K562 (cell line): ENCODE data around the gene TPRX2. TPM values are rescaled to one million over a fixed set of nuclear protein-coding genes. Genes with fewer than 3 reads are reported as not detected.

ENCODE experiments used
- ATAC-seq: fragments of 200-7000 bp; cut with Tn5 transposase; 3 replicates; pipeline ENCODE4 v1.9.1; 2020; ENCODE audit warnings: moderate library complexity
- BruUV-seq: library from RNA; stranded (reverse); fragments of 400-500 nt; replicated peaks from 2 replicates; lab custom pipeline; 2021; lab: Mats Ljungman, UMichigan
- CTCF ChIA-PET: fragments of 300-600 bp; formaldehyde crosslinking; extraction: SDS; loops from one replicate; lab custom pipeline; 2021; ENCODE audit warnings: low intra/inter-chr PET ratio; lab: Yijun Ruan, JAX
- POLR2A ChIA-PET: fragments of 300-600, 350-650 bp; sonication (Branson Sonifier 250); formaldehyde crosslinking; extraction: SDS; loops from one replicate; lab custom pipeline; 2021; ENCODE audit warnings: antibody characterized with exemption, inconsistent platforms; lab: Yijun Ruan, JAX
- DNase-seq, 4 experiments: peaks; one replicate each; pipeline versions ENCODE4 v3.0.0 to v3.0.0-alpha.2; 2011 to 2018; ENCODE audit warnings: low spot score in 3 of 4, mixed read lengths in 3 of 4; ENCODE audit errors: extremely low read depth in 1 of 4
- FAIRE-seq: peaks from 2 replicates; lab custom pipeline; 2011; peaks lifted over from hg19 to GRCh38; lab: Jason Lieb, UNC
- H2AFZ ChIP-seq: 2 replicates; pipeline ENCODE4 v1.6.0; 2011; ENCODE audit warnings: low read depth, low read length, control low read depth, inconsistent platforms
- H3K27ac ChIP-seq: fragments of 200-600 bp; 3 replicates; pipeline ENCODE4 v1.8.0; 2011; ENCODE audit warnings: low read depth, mild to moderate bottlenecking, control low read depth, inconsistent platforms, low read length, moderate library complexity, mixed read lengths; ENCODE audit errors: extremely low read depth
- H3K27me3 ChIP-seq, 2 experiments: fragments of 300-600 bp in 1 of 2; 2 replicates in 1 of 2; 3 replicates in 1 of 2; pipeline versions ENCODE4 v1.6.0 to v1.8.0; 2011; ENCODE audit warnings: inconsistent platforms in 2 of 2, low read length in 2 of 2, mild to moderate bottlenecking in 1 of 2, mixed read lengths in 1 of 2, moderate library complexity in 1 of 2; ENCODE audit not compliant: control insufficient read depth in 2 of 2, insufficient read depth in 2 of 2
- H3K36me3 ChIP-seq: fragments of 300-600 bp; 3 replicates; pipeline ENCODE4 v1.8.0; 2011; ENCODE audit warnings: mild to moderate bottlenecking, low read length, inconsistent platforms; ENCODE audit not compliant: control insufficient read depth, insufficient read depth
- H3K4me1 ChIP-seq, 2 experiments: fragments of 200-600 bp in 1 of 2; replicated peaks in 1 of 2; 2 replicates in 1 of 2; 3 replicates in 1 of 2; pipeline versions ENCODE4 v1.5.1 to v1.8.0; 2011; ENCODE audit warnings: inconsistent platforms in 2 of 2, low read length in 2 of 2, mild to moderate bottlenecking in 1 of 2, mixed read lengths in 1 of 2, moderate library complexity in 1 of 2; ENCODE audit not compliant: control insufficient read depth in 2 of 2, insufficient read depth in 2 of 2
- H3K4me2 ChIP-seq: 2 replicates; pipeline ENCODE4 v1.6.1; 2011; ENCODE audit warnings: low read length, control low read depth, inconsistent platforms, mixed read lengths; ENCODE audit not compliant: insufficient read depth
- H3K4me3 ChIP-seq: fragments of 200-600 bp; sonication (generic), shearing (Covaris generic); 2 replicates; pipeline ENCODE4 v1.5.1; 2016; ENCODE audit warnings: control low read depth, inconsistent platforms
- H3K79me2 ChIP-seq: fragments of 200-600 bp; 3 replicates; pipeline ENCODE4 v1.8.0; 2011; ENCODE audit warnings: low read length, inconsistent platforms; ENCODE audit not compliant: control insufficient read depth, insufficient read depth
- H3K9ac ChIP-seq, 2 experiments: 2 replicates each; pipeline versions ENCODE4 v1.6.0 to v1.6.1; 2011; ENCODE audit warnings: low read depth in 2 of 2, low read length in 2 of 2, control low read depth in 1 of 2, inconsistent platforms in 1 of 2, mild to moderate bottlenecking in 1 of 2, mixed read lengths in 1 of 2; ENCODE audit not compliant: insufficient read depth in 1 of 2
- H3K9me1 ChIP-seq: one replicate; pipeline ENCODE4 v1.6.0; 2011; ENCODE audit warnings: inconsistent platforms, mild to moderate bottlenecking, low read length, moderate library complexity; ENCODE audit not compliant: control insufficient read depth, insufficient read depth
- H3K9me3 ChIP-seq: replicated peaks from 2 replicates; pipeline ENCODE4 v1.5.1; 2011; ENCODE audit warnings: low read depth, low read length, inconsistent platforms; ENCODE audit not compliant: control insufficient read depth, insufficient read depth
- H4K20me1 ChIP-seq: replicated peaks from 2 replicates; pipeline ENCODE4 v1.6.1; 2011; ENCODE audit warnings: low read length, inconsistent platforms, mixed read lengths; ENCODE audit not compliant: control insufficient read depth, insufficient read depth
- EHMT2 ChIP-seq: fragments of 450-650 bp; IDR thresholded peaks from 2 replicates; pipeline ENCODE4 v1.6.1; 2018; ENCODE audit warnings: antibody characterized with exemption
- FOXK2 ChIP-seq, 2 experiments: fragments of 450-650 bp; IDR thresholded peaks in 1 of 2; conservative IDR thresholded peaks in 1 of 2; 2 replicates each; pipeline ENCODE4 v1.6.1; 2016; ENCODE audit warnings: low read depth in 2 of 2, mild to moderate bottlenecking in 1 of 2
- MED1 ChIP-seq: sonication (generic); formaldehyde crosslinking; IDR thresholded peaks from 2 replicates; pipeline ENCODE4 v1.8.1; 2023; ENCODE audit warnings: missing genetic modification reagents, borderline replicate concordance
- MEF2A ChIP-seq: IDR thresholded peaks from 2 replicates; pipeline ENCODE4 v1.6.1; 2011; ENCODE audit warnings: low read depth, mild to moderate bottlenecking, low read length, moderate library complexity; ENCODE audit not compliant: control insufficient read depth
- NONO ChIP-seq, 2 experiments: fragments of 200-400 bp in 1 of 2; fragments of 450-650 bp in 1 of 2; formaldehyde crosslinking in 1 of 2; IDR thresholded peaks; 2 replicates each; pipeline ENCODE4 v1.6.1; 2017; ENCODE audit warnings: low read depth in 2 of 2, mild to moderate bottlenecking in 2 of 2, moderate library complexity in 2 of 2, low read length in 1 of 2
- POLR2AphosphoS5 ChIP-seq: IDR thresholded peaks from 2 replicates; pipeline ENCODE4 v1.6.1; 2011; ENCODE audit warnings: mild to moderate bottlenecking, low read depth, low read length, moderate library complexity; ENCODE audit not compliant: control insufficient read depth, insufficient read depth
- REST ChIP-seq, 2 experiments: fragments of 450-650 bp; formaldehyde crosslinking in 1 of 2; IDR thresholded peaks; 2 replicates each; pipeline versions ENCODE4 v1.4.0 to v1.6.1; 2014 to 2020; ENCODE audit warnings: mild to moderate bottlenecking in 2 of 2, borderline replicate concordance in 1 of 2, low read depth in 1 of 2
- RFX7 ChIP-seq: fragments of 250-450 bp; sonication (Bioruptor Pico); IDR thresholded peaks from 2 replicates; pipeline ENCODE4 v1.5.1; 2021; ENCODE audit warnings: mild to moderate bottlenecking
- TCFL5 ChIP-seq: fragments of 250-450 bp; sonication (Bioruptor Pico); conservative IDR thresholded peaks from 2 replicates; pipeline ENCODE4 v1.6.1; 2021; ENCODE audit warnings: mild to moderate bottlenecking, moderate library complexity, matching md5 sums
- ZNF436 ChIP-seq: fragments of 250-450, 450-650 bp; sonication (Bioruptor Pico); formaldehyde crosslinking; IDR thresholded peaks from 2 replicates; pipeline ENCODE4 v1.7.0; 2020; ENCODE audit warnings: mild to moderate bottlenecking
- WGBS: fragments of 100-300 bp; shearing (Covaris generic); methylation state at CpG from one replicate; pipeline ENCODE4 v1.1.6; 2016; ENCODE audit warnings: low coverage, mixed read lengths; ENCODE audit not compliant: insufficient coverage; ENCODE audit errors: missing lambda C conversion rate; 5-methylcytosine and 5-hydroxymethylcytosine counted together
- in situ Hi-C: fragments of 300-500 bp; cut with MboI; formaldehyde crosslinking; loops from 4 replicates; pipeline ENCODE4 v1.15.0; 2018; ENCODE audit warnings: inconsistent platforms, mixed read lengths
- intact Hi-C: fragments of 100-400 bp; cut with micrococcal nuclease; formaldehyde crosslinking; loops from 2 replicates; pipeline ENCODE4 v1.14.2; 2022
- polyA plus RNA-seq, 8 experiments: library from polyadenylated mRNA; depleted of rRNA in 4 of 8; stranded (reverse) in 5 of 8; unstranded in 3 of 8; fragments of >200 nt; fragmentation: Nextera tagmentation in 2 of 8; fragmentation: Illumina TruSeq in 1 of 8; extraction: Ambion mirVana in 2 of 8; extraction: Trizol in 1 of 8; gene quantifications; 2 replicates each; pipeline versions ENCODE4 v1.2.1 to v1.2.3, GENCODE V29; 2011 to 2014; ENCODE audit warnings: inconsistent platforms in 1 of 8, missing spikeins in 1 of 8
- total RNA-seq, 7 experiments: library from RNA; depleted of rRNA in 6 of 7; stranded (reverse); fragments of >200 nt in 6 of 7; fragmentation: Illumina TruSeq in 2 of 7; extraction: Trizol in 2 of 7; gene quantifications; 2 replicates each; pipeline versions ENCODE4 v1.2.1 to v1.2.3, GENCODE V29; 2011 to 2021; ENCODE audit warnings: low replicate concordance in 1 of 7

TPRX2 gene
- total and polyA plus RNA-seq, 9 of the 15 experiments (the other 6 are each of a cell fraction or from before 2014, with no cell fraction given): not detected

- intact Hi-C loops (no loop called here), in situ Hi-C loops (no loop called here)
- no TSS peak for BruUV-seq
- 0% methylated on average over 10 of the region's 10 CpGs for WGBS
- no peak overlapping the region for H3K4me2 ChIP-seq
- ChIA-PET CTCF (no interaction called here), POLR2A (no interaction called here)
- FAIRE-seq (no peak), ATAC-seq (no peak), DNase-seq (no peak)
- H3K4me1 ChIP-seq: peaks cover 0 to 3% of the 10 kb centered on the region in 2 experiments; a peak in 1 of 5 replicates
- H3K79me2 ChIP-seq: no peaks in the 10 kb centered on the region
- no peak overlapping the region for H3K9ac ChIP-seq
- H3K9me3 ChIP-seq: no peaks in the 10 kb centered on the region
- TF ChIP-seq EHMT2 (no peak), MEF2A (no peak), FOXK2 (conservative IDR thresholded peaks at IDR 0.05 in 1 of 2, IDR thresholded peaks at IDR 0.05 in 1 of 2; ENCODE audit: low read depth in 2 of 2) (no peak), POLR2AphosphoS5 (no peak), NONO (IDR thresholded peaks at IDR 0.05; ENCODE audit: low read depth in 2 of 2, low read length in 1 of 2) (no peak), REST (IDR thresholded peaks at IDR 0.05; ENCODE audit: borderline replicate concordance) (no peak), REST (CRISPR knock-in tag; IDR thresholded peaks at IDR 0.05; ENCODE audit: low read depth) (no peak), RFX7 (CRISPR knock-in tag) (no peak), ZNF436 (no peak), TCFL5 (no peak), MED1 (CRISPR knock-in tag) (no peak)
- peaks cover 13 to 67% of the 10 kb centered on the region in 2 experiments; a peak in 4 of 5 replicates for H3K27me3 ChIP-seq
- no peak overlapping the region for H3K27ac ChIP-seq
- no peaks in the 10 kb centered on the region for H3K9me1 ChIP-seq
- H4K20me1 ChIP-seq: no peaks in the 10 kb centered on the region
- H3K4me3 ChIP-seq: no peak overlapping the region
- no peak overlapping the region for H2AFZ ChIP-seq
- no peaks in the 10 kb centered on the region for H3K36me3 ChIP-seq
Observed at GRCh38 chr19:47819858-47820257, 39.2 kb upstream of the TPRX2 start.
